Measurements from ENCODE around the gene BCAR1.
"Not testable (repeated sequence)": the region's sequence is repeated elsewhere in the genome, so short reads cannot be mapped to it uniquely, and the experiment has no call there.

Gene BCAR1

DNA sequence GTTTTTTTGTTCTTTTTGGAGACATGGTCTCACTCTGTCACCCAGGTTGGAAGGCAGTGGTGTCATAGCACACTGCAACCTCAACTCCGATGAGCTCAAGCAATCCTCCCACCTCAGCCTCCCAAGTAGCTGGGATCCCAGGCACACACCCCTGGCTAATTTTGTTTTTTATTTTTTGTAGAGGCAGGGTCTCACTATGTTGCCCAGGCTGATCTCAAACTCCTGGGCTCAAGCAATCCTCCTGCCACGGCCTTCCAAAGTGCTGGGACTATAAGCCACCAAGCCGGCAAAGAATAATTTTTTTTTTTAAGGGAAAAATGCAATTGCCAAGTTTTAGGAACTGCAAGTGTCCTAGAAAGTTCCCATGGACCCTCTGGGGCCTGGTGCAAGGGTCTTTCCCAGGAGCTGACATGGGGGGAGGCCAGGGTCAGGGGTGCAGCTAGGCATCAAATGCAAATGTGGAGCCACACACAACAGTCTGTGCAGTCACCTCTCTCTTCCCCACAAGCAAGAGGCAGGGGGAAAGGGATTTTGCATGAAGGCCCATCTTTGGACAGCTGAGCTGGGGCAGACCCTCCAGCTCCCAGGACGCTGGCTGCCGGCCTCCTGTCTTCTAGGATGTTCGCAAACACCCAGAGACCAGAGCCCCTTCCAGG, 20.1 kb upstream of the BCAR1 start:
- DNase-seq (ENCODE audit: low read depth), result no peak

DNA sequence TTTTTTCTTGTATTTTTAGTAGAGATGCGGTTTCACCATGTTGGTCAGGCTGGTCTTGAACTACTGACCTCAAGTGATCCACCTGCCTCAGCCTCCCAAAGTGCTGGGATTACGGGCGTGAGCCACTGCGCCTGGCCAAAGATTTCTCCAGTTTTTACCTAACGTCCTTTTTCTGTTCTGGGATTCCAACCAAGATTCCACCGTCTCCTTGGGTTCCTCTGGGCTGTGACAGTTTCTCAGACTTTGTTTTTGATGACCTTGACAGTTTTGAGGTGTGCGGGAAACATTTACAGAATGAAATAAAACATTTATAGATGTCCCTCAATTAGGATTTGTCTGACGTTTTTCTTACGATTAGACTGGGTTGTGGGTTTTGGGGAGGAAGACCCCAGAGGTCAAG, 17.9 kb upstream of the BCAR1 start:
- not testable (repeated sequence) for DNase-seq (ENCODE audit: low read depth)

DNA sequence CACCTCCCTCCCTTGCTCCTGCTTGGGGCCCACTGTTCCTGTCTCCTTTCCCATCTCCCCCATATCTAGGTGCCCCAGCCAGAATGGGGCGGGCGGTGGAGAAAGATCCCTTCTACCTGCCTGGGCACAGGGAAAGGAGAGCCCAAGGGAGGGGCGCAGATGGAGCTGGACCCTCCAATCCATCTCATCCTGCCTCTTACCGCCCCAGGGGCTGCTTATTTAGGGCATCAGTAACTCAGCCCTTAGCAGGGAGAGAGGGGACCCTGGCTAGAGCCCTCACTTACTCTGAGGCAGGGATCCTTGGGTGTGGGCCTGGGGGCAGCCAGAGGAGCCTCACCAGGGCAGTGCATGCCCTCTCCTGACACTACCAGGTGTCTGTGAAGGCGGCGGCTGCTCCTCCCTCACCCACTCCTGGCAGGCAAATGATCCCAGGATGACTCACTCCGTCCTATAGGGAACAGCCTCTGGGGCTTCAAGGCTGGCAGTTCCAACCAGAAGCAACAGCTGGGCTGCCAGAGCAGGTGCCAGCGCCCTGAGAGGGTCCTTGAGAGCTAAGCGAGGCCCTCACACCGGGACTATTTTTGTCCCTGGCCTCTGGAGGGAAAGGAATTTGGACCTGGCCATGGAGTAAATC, 16.3 kb upstream of the BCAR1 start:
- no peak for DNase-seq (ENCODE audit: low read depth)

DNA sequence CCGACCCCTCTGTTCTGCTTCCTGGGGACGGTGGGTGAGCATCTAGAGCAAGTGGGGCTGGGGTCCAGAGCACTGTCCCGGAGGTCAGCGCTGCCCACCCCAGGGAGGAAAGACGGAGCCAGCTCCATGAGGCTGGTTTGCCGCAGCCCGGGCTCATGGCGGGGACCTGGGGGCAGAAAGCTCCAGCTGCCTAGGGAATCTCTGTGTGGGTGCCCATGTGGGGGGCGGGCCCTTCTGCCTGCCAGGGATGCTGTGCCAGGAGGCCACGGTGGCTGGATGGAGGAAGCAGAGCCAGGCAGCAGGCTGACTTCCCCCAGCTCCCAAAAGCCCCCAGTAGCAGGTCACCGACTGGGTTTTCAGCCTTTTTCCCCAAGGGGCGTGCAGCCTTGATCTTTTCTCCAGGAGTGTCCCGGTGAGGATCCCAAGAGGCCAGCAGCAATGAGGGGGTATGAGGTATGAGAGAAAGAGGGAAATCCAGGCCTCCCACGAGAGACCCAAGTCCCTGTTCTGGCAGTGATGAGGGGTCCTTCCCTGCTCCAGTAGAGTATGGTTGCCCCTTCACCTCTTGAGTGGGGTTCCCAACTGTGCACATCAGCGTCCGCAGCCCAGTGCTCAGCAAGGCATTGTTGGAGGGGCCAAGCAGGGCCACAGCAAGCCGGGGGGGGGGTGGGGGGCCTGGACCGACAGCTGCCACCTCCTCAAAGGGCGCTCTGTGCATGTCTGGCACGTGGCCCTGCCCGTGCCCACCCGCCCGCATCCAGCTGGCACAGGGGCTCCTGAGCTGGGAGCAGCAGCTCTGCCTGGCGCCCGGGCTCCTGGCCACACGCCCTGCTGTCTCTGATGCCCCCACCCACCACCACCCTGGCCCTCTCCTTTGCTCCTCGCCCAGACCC, 15.6 kb upstream of the BCAR1 start:
- DNase-seq (ENCODE audit: low read depth), result no peak

DNA sequence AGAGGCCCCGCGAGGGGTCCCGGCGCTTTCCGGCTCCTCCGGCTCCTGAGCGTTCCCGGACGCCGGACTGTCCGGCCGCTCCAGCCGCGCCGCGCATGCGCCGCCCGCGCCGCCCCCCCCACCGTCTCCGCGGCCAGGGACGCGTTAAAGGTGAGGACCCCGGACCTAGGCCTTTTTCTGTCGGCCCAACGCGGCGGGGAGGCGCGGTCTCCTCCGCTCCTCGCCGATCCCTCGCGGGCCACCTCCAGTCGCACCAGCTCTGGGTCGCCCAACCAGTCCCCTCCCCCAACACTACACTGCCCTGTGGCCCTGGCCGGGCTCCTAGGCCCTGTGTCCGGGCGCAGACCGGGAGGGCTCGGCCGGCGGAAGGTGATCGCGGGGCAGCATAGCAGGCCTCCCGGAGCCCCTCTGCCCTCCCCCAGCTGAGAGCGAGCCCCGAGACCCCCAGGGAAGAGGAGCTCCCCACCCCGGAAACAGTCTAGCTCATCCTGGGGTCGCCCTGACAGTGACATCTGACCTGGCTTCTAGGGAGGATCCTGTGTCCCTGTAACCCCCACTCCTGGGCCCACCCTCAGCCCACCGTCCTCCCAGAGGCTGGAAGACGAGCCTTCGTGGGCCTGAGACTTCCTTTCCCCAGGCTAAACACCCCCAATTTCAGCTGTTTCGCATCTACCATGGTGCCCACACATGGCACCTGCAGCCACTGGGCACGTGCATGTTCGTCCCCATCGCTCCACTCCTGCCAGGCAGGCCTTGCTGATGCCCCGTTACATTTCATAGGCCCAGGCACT, 14.7 kb upstream of the BCAR1 start:
- no peak for DNase-seq (ENCODE audit: low read depth)

DNA sequence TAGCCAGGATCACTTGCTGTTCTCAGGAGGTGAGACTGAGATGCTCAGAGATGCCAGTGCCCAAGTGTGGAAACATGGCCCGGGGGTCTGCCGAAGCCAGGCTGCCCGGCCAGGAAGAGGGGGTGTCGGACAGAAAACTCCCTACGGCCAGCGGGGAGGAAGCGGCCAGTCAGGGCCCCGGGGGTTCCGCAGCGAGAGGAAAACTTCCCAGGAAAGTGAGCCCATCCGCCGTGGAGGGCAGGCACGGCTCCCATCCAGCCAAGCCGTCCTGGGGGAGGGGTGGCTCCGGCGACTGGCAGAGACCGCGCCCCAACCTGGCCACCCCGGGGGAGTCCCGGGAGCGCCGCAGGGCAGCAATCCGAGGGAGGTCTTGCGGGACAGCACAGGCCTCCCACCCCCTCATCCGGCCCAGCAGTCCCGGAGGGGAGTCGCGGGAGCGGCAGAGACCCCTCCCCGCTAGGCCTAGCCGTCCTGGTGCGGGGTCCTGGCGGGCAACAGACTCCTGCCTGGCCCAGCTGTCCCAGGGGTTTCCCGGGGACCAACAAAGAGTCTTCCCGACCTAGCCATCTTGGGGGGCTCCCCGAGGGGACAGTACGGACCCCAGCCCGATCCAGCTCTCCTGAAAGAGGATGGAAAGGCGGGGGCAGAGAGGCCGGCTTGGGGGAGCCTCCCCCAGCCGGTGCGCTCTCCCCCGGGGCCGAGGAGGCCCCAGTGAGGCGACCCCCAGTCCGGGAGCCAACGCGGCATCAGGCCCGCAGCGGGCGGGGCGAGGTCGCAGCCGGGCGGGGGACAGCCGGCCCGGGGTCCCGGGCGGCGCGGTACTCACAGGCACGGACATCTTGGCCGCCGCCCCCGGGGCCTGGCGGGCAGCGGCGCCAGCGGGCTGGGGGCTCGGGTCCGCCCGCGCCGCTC, 13.8 kb upstream of the BCAR1 start:
- no peak for DNase-seq (ENCODE audit: low read depth)

DNA sequence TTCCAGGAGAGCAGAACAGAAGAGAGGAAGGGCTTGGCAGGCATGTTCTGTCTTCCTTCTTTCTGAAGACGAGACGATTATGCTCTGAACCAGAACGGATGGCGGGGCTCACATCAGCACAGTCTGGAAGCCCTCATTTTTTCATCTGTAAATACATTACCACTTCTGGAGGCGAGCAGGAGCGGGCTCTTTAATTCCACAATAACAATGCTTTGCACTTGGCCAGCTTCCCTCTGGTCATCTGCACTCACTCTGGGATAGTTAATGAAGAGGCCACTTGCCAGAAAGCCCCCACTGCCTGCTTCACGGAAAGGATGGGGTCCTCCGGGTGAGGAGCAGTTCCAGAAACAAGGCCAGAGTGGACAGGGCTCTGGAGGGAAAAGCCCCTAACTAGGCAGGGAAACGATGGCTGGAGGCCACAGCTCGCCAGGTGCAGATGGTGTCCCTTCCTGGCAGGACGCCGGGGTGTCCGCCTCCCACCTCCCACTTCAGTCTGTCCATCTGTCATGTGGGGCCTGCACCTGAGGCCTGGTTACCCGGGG, 13.1 kb upstream of the BCAR1 start:
- no peak for DNase-seq (ENCODE audit: low read depth)

DNA sequence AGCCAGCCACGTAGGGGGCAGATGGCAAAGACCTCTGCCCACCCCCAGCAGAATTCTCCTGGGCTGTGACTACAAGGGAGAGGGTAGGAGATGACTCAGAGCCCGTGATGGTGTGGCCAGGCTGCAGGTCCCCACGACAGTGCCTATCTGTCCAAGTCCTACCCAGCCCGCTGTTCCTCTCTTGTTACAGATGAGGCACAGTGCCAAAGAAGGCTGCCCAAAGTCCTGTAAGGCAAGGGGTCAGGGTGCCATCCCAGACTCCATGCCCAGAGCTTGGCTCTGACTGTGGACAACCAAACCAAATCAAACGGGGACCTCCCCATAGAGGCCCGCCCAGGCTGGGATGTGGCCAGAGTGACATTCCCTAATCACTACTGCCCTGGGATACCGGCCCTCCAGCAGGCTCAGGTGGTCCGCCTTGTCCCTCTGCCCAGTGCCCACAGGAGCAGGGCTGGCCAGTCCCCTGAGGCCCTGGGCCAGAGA, 12.6 kb upstream of the BCAR1 start:
- no peak for DNase-seq (ENCODE audit: low read depth)

DNA sequence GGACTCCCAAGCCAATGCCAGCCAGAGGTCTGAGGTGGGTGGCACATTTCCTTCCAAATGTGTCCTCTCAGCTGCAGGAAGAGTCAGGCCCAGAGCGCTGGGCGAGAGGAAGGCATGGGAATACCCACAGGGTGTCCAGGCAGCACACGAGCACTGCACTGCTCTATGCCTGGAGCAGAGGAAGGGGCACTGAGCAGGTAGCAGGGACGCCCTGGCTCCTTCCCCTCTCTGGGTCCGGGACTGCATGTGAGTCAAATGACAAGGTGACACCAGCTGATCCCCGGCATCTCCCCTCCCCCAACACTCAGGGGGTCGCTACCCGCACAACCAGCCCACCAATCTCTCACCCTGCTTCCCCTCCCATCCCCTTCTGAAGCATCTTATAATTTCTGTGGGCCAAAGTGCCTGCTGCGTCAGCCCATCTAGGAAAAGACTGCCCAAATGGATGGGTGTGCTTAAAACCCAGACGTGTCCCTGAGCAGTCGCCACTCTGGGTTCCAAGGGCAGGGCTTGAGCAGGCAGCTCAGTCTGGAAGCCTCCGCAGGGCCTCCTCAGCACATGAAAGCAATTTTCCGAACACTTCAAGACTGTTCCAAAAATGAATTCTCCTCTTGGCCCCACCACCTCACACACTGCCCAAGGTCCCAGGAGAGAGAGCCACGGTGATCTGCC, 12.0 kb upstream of the BCAR1 start:
- DNase-seq (ENCODE audit: low read depth), result no peak

DNA sequence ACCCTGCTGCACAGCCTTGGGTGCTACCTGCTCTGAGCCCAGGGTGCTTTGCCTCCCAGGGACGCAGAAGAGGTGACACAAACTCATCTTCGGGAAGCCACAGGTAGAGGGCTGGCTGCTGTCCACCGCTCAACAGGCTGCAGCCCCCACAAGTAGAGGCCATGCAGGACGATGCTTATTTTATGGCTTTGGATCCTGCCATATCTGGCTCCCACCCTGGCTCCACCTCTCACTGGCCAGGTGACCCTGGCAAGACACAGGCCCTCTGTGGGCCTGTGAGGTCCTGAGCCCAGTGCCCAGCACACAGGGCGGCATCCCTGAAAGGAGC, 11.3 kb upstream of the BCAR1 start:
- no peak for DNase-seq (ENCODE audit: low read depth)

DNA sequence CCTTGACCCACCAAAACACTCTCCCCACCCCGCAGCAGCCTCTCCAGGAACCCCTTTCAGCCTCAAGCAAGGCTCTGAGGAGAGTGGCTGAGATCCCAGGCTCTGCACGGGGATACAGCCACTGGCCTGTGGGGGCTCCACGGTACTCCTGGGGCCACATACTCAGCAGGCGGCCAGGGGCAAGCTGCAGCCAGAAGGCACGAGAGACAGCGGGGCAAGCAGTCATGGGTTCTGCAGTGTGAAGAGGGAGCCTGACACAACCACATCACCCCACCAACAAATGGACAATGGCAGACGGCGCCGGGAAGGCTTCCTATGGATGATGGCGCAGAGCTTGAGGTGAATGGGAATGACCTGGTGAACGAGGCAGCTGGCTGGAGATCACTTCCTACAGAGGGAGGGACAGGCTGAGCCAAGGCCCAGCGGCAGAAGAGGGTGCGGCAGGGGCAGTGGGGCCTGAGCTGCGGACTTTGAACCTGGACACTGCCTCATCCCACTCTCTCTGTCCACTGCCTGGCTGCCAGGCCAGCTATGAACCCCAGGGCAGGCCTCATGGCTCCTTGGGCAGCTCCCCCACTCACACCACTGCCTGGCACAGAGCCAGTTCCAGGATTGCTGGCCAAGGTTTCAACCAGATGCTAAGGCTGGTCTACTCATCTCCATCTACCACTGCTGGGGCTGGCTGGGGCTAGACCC, 10.8 kb upstream of the BCAR1 start:
- no peak for DNase-seq (ENCODE audit: low read depth)

DNA sequence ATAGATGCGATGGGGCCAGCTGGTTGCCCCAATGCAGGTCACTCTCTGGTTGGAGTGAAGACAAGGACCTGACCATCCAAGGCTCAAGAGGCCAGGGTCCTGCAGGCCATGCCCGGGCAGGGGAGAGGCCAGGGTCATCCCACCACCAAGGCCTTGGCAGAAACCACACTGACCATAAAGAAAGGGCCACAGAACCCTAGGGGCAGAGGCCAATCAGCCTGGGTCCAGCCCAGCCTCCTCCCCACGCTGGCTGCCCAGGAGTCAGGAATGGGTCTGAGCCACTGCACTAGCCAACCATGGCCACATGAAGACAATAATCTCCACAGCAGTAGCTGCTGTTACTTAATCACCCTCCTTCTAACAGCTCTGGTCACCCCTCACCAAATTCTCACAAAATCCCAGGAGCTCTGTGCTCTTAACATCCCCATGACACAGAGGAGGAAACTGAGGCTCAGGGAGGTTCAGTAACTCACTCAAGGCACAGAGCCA, 10.2 kb upstream of the BCAR1 start:
- no peak for DNase-seq (ENCODE audit: low read depth)

DNA sequence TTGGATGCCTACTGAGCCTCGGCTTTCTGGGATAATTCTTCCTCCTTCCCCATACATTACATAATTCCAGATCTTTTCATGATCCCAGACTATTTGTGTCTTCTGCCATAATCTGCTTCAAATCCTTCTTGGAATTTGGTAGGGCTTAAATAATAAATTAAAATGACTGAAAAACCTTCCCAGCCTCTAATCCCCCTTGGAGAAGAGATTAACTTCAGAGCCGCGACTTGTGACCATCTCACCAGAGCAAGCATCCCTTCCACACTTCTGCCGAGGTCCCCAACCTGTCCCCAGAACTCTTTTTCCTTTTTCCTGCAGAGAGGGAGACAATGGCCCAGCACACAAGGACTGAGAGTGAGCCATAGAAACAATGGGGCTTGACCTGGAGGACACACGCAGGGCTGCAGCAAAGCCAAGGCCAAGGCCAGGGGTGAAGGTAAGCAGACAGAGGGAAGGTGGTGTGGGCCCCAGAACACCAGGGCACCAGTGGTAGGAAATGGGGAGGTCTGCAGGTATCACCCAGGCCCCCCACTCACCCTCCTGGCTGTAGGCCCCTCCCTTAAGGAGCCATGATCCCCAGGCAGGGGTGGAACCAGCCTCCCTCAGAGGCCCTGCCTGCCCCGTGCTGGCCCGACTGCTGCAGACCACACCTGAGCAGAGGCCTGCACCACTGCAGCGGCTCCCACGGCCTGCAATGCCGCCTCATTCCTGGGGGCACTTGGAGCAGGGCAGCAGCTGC, 9.6 kb upstream of the BCAR1 start:
- DNase-seq (ENCODE audit: low read depth), result no peak

DNA sequence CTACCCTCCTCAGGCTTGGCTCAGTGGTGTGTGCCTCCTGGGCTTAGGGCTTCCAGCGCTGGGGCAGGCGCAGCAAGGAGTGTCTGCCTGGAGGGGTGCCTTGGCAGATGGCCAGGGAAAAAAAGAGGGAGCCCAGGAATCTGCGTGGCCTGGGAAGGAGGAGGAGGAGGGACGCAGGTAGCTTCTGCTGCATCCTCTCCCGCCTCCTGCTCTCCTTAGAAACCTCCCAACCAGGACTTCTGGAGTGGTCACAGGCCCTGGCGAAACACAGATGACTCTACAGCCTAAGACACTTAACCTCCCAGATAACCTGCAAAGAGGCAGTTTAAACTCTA, 7.3 kb upstream of the BCAR1 start:
- no peak for DNase-seq (ENCODE audit: low read depth)

DNA sequence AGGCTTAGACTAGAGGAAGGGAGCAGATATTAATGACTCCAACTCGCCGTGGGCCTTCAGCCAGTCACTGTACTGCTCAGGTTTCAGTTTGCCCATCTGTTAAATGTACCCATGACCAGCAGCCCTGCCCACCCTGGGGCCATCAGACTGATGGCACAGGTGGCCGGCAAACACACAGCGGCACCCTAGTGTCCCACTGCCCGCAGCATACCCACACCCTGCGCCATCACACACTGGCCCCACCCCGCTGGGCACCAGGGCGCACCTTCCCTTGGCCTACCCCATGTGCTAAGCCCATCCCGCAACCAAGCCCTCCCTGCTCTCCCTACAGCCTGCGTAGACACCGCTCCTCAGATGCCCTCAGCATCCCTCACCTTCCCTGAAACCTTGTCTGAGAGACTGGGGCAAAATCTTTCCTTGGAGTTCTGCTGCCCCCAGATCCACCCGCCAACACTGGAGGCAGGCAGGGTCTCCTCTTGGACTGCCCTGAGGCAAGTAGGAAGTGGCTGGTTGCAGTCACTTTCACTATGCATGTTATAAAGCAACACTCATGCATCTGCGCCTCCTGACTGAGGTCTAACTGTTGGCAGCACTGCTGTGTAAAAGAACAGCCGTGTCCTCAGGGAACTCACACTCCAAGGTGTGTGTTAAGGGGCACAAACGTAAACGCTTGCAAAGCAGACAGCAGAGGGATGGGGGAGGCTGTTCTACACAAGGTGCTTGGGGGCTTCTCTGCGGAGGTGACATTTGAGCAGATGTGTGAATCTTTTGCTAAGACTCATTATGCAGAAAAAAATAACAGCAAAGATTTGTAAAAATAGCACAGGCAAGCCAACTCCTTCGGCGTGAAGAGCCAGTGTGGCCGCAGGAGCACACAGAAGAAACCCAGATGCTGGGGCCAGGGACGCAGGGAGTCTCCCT, 6.7 kb upstream of the BCAR1 start:
- DNase-seq (ENCODE audit: low read depth), result no peak

DNA sequence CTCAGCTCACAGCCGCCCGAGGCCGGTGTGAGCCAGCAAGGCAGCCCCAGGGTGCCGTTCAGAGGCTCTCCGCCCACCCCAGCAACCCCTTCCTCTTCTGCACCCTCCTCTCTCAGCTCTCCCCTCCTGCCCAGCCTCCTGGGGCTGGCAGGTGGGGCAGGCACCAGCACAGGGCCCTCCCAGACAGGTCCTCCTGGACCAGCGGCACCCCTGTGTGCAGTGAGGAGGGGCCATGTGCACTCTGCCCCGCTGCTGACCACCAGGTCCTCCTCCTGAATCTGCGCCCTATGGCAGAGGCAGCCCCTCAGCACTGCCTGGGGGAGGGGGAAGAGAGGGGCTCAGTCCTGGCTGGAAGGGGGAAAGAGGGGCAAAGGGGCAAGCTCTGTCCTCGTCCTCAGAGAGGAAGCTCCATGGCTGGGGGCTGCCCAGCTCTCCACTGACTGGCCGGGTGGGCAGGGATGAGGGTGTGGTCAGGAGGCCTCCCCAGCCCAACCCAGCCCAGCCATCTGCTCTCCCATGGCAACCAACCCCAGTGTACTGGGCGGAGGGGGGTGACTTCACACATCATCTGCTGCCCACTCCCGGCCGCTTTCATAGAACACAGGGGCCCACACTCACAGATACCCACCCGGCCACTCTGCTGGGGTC, 5.4 kb upstream of the BCAR1 start:
- no peak for DNase-seq (ENCODE audit: low read depth)

DNA sequence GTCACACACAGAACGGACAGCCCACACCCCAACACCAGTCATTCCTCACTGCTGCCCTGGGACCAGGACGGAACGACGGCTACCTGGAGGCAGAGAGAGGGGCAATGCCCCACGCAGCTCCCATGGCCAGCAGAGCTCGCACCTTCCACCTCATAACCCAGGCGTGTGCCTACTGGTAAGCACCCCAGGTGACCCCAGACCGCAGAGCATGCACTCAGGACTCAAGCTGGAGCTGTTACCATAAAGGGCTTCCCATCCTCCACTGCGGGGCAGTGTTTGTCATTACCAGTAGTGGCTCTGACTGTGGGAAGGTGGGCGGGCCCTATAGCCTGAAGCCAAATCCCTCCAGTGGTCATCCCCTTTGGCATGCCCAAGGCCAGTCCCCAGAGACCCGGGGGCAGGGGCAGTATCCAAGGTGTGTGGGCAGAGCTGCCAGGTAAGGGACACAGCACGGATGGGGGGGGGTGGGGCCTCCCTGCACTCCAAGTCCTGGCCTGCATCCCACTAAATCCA, 4.7 kb upstream of the BCAR1 start:
- no peak for DNase-seq (ENCODE audit: low read depth)
